ENCODE measurements around the gene RAB3GAP1.

The RAB3GAP1 gene

GRCh38 chr2:135167273-135167672 lies 115.2 kb downstream of the RAB3GAP1 start:
- TF ChIP-seq CTCF (IDR thresholded peaks at IDR 0.05; ENCODE audit: borderline replicate concordance, control extremely low read depth, extremely low read depth, insufficient read depth, missing control alignments) = no peak
- in situ Hi-C loops (cut with MboI; ENCODE audit: low sequenced_read_pairs, unreplicated experiment) = no loop called here
- no peak for DNase-seq (ENCODE audit: low spot score)

GRCh38 chr2:135168204-135168856 lies 116.2 kb downstream of the RAB3GAP1 start:
- in situ Hi-C loops (cut with MboI; ENCODE audit: low sequenced_read_pairs, unreplicated experiment) = no loop called here
- DNase-seq (ENCODE audit: low spot score) = no peak
- TF ChIP-seq CTCF (IDR thresholded peaks at IDR 0.05; ENCODE audit: borderline replicate concordance, control extremely low read depth, extremely low read depth, insufficient read depth, missing control alignments) = no peak

GRCh38 chr2:135169900-135170753 lies 118.0 kb downstream of the RAB3GAP1 start:
- TF ChIP-seq CTCF (IDR thresholded peaks at IDR 0.05; ENCODE audit: borderline replicate concordance, control extremely low read depth, extremely low read depth, insufficient read depth, missing control alignments) = no peak
- in situ Hi-C loops (cut with MboI; ENCODE audit: low sequenced_read_pairs, unreplicated experiment) = no loop called here
- no peak for DNase-seq (ENCODE audit: low spot score)

GRCh38 chr2:135174049-135174809 lies 122.1 kb downstream of the RAB3GAP1 start:
- in situ Hi-C loops (cut with MboI; ENCODE audit: low sequenced_read_pairs, unreplicated experiment) = no loop called here
- no peak for TF ChIP-seq CTCF (IDR thresholded peaks at IDR 0.05; ENCODE audit: borderline replicate concordance, control extremely low read depth, extremely low read depth, insufficient read depth, missing control alignments)
- DNase-seq (ENCODE audit: low spot score) = no peak

- no peak for TF ChIP-seq CTCF (IDR thresholded peaks at IDR 0.05; ENCODE audit: borderline replicate concordance, control extremely low read depth, extremely low read depth, insufficient read depth, missing control alignments)
- DNase-seq (ENCODE audit: low spot score) = no peak
- in situ Hi-C loops (cut with MboI; ENCODE audit: low sequenced_read_pairs, unreplicated experiment) = no loop called here
These were observed 122.7 kb downstream of the RAB3GAP1 start for GRCh38 chr2:135174810-135175093.

- no peak for TF ChIP-seq CTCF (IDR thresholded peaks at IDR 0.05; ENCODE audit: borderline replicate concordance, control extremely low read depth, extremely low read depth, insufficient read depth, missing control alignments)
- in situ Hi-C loops (cut with MboI; ENCODE audit: low sequenced_read_pairs, unreplicated experiment) = no loop called here
- no peak for DNase-seq (ENCODE audit: low spot score)
These were observed 123.1 kb downstream of the RAB3GAP1 start for GRCh38 chr2:135175177-135175576.
